Vagina (tissue), 2 donors: Measurements from ENCODE around the gene RYR3.

Experiments used
- POLR2A ChIP-seq, 2 donors: fragments of 450-650 bp; IDR thresholded peaks; one replicate each; pipeline ENCODE4 v1.6.1; 2017; ENCODE audit warnings: antibody characterized with exemption in 2 of 2, mild to moderate bottlenecking in 2 of 2, moderate library complexity in 2 of 2
- TF ChIP-seq, protein P1 (sequence below), 3 experiments: fragments of 450-650 bp in 2 of 3; fragments of 200-600 bp in 1 of 3; sonication (generic) in 1 of 3; IDR thresholded peaks; one replicate each; pipeline ENCODE4 v1.5.1; 2017 to 2019; ENCODE audit warnings: antibody characterized with exemption in 3 of 3, mild to moderate bottlenecking in 2 of 3, moderate library complexity in 2 of 3

DNA sequence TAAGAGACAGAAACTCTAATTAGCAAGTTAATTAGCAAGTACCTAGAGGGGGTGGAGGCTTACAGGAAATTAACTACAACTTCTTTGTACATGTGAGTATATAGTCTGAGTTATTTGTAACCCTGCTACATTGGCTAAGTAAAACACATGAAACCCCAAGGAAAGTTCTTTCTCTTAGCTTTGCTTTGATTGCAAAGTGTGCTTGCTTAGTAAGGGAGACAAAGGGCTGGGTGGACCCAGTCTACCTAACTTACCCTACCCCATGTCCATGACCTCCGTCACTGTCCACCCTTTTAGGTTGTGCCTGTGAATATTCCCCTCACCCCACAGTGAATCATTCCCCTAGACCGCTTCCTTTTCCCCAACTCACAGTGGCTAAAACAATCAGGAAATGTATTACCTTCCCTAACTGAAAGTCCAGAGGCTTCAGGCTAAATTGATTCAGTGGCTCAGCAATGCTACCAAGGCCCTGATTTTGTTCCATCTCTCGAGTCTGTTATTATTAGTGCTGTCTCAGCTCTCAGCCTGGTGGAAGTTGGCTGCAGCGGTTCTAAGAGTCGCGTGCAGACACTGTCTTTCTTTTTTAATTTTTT lies 31.1 kb upstream of the RYR3 start:
- TF ChIP-seq, protein P1, sequence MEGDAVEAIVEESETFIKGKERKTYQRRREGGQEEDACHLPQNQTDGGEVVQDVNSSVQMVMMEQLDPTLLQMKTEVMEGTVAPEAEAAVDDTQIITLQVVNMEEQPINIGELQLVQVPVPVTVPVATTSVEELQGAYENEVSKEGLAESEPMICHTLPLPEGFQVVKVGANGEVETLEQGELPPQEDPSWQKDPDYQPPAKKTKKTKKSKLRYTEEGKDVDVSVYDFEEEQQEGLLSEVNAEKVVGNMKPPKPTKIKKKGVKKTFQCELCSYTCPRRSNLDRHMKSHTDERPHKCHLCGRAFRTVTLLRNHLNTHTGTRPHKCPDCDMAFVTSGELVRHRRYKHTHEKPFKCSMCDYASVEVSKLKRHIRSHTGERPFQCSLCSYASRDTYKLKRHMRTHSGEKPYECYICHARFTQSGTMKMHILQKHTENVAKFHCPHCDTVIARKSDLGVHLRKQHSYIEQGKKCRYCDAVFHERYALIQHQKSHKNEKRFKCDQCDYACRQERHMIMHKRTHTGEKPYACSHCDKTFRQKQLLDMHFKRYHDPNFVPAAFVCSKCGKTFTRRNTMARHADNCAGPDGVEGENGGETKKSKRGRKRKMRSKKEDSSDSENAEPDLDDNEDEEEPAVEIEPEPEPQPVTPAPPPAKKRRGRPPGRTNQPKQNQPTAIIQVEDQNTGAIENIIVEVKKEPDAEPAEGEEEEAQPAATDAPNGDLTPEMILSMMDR (IDR thresholded peaks at IDR 0.05) = no peak
- TF ChIP-seq POLR2A (IDR thresholded peaks at IDR 0.05) = no peak
